ENCODE data around the gene ROCK1. TPM values are rescaled to one million over a fixed set of nuclear protein-coding genes. Genes with fewer than 3 reads are reported as not detected.

Gene ROCK1
- total RNA-seq, 6 experiments from 2014 or later = 17.1 to 23.2 (median 21.6) TPM

DNA sequence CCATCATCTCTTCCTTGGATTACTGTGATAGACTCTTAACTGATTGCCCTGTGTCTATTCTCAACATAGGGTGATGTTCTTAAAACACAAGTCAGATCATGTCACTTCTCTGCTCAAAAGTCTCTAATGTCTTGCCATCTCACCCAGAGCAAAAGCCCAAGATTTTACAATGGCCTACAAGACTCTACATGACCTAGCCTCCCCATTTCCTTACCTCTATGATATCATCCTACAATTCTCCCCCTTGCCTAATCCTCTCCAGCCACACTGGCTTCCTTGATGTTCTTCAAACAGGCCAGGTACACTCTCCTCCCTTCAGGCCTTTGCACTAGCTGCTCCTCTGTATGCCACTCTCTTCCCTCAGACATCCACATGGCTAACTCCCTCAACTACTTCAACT, 55.1 kb downstream of the ROCK1 start:
- no peaks in the 10 kb centered on the region for H3K9me3 ChIP-seq
- H3K27ac ChIP-seq = no peak overlapping the region
- H3K27me3 ChIP-seq = no peaks in the 10 kb centered on the region
- no peak overlapping the region for H3K4me3 ChIP-seq
- intact Hi-C loops (cut with DNase I) = no loop called here
- TF ChIP-seq POLR2A (IDR thresholded peaks at IDR 0.05) = no peak
- TF ChIP-seq, protein P1, sequence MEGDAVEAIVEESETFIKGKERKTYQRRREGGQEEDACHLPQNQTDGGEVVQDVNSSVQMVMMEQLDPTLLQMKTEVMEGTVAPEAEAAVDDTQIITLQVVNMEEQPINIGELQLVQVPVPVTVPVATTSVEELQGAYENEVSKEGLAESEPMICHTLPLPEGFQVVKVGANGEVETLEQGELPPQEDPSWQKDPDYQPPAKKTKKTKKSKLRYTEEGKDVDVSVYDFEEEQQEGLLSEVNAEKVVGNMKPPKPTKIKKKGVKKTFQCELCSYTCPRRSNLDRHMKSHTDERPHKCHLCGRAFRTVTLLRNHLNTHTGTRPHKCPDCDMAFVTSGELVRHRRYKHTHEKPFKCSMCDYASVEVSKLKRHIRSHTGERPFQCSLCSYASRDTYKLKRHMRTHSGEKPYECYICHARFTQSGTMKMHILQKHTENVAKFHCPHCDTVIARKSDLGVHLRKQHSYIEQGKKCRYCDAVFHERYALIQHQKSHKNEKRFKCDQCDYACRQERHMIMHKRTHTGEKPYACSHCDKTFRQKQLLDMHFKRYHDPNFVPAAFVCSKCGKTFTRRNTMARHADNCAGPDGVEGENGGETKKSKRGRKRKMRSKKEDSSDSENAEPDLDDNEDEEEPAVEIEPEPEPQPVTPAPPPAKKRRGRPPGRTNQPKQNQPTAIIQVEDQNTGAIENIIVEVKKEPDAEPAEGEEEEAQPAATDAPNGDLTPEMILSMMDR (IDR thresholded peaks at IDR 0.05) = no peak
- ATAC-seq = no peak
- no peak for DNase-seq
- no peaks in the 10 kb centered on the region for H3K36me3 ChIP-seq
- peaks cover 0 to 11% (median 0%) of the 10 kb centered on the region in 4 donors for H3K4me1 ChIP-seq

- 55% methylated on average over 3 of the region's 3 CpGs for WGBS (ENCODE audit: insufficient coverage, low coverage, low lambda C conversion rate, missing lambda C conversion rate)
Measured at GRCh38 chr18:21054252-21054821, 57.3 kb downstream of the ROCK1 start.

DNA sequence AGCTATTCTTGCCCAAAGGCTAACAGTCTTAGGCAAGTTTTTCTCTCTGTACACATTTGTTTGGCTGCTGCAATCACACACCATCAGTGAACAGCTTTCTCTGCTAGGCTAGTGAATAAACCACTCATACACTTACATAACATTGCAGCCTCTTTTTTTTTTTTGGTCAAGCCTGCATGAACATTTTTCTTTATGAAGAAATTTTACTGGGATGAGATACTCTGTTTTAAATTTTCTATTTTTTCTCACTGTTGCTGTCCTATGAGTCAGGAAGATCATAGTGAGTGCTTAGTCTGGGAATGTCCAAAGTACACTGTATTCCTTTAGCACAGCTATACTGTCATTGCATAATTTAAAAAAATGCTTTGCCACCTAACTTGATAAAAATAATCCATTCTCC, 58.5 kb downstream of the ROCK1 start:
- Histone ChIP-seq H3K4me1 (peaks cover 0 to 11% (median 0%) of the 10 kb centered on the region in 4 donors), H3K36me3 (no peaks in the 10 kb centered on the region), H3K4me3 (no peak overlapping the region), H3K27me3 (no peaks in the 10 kb centered on the region), H3K9me3 (no peaks in the 10 kb centered on the region), H3K27ac (no peak overlapping the region)
- ATAC-seq (peak; percentile 75 to 94 (median 80)), DNase-seq (no peak)
- TF ChIP-seq, protein P1 (IDR thresholded peaks at IDR 0.05) = no peak
- no peak for TF ChIP-seq POLR2A (IDR thresholded peaks at IDR 0.05)
- intact Hi-C loops (cut with DNase I) = no loop called here

More at GRCh38 chr18:21054252-21054821, 57.3 kb downstream of the ROCK1 start:
- Histone ChIP-seq H3K4me1 (peaks cover 0 to 11% (median 0%) of the 10 kb centered on the region in 4 donors), H3K27ac (no peak overlapping the region), H3K36me3 (no peaks in the 10 kb centered on the region), H3K27me3 (no peaks in the 10 kb centered on the region), H3K4me3 (no peak overlapping the region), H3K9me3 (no peaks in the 10 kb centered on the region)
- TF ChIP-seq, protein P1 (IDR thresholded peaks at IDR 0.05) = no peak
- no peak for TF ChIP-seq POLR2A (IDR thresholded peaks at IDR 0.05)
- ATAC-seq (peak in 2 of 4 donors; percentile 11 to 26), DNase-seq (no peak)
- intact Hi-C loops (cut with DNase I) = no loop called here

- intact Hi-C loops (cut with DNase I) = no loop called here
- no peak overlapping the region for H3K27ac ChIP-seq
- TF ChIP-seq POLR2A (IDR thresholded peaks at IDR 0.05) = no peak
- TF ChIP-seq, protein P1 (IDR thresholded peaks at IDR 0.05) = no peak
Measured at GRCh38 chr18:21052385-21052784, 59.2 kb downstream of the ROCK1 start.

GRCh38 chr18:21051620-21052019, 60.0 kb downstream of the ROCK1 start:
- H3K27me3 ChIP-seq = no peaks in the 10 kb centered on the region
- 87% methylated on average over 3 of the region's 3 CpGs for WGBS (ENCODE audit: insufficient coverage, low coverage, low lambda C conversion rate, missing lambda C conversion rate)
- H3K4me1 ChIP-seq = peaks cover 0 to 11% (median 0%) of the 10 kb centered on the region in 4 donors
- no peak for TF ChIP-seq POLR2A (IDR thresholded peaks at IDR 0.05)
- TF ChIP-seq, protein P1 (IDR thresholded peaks at IDR 0.05) = no peak
- intact Hi-C loops (cut with DNase I) = no loop called here
- ATAC-seq (no peak), DNase-seq (no peak)
- H3K4me3 ChIP-seq = no peak overlapping the region
- H3K36me3 ChIP-seq = no peaks in the 10 kb centered on the region
- no peaks in the 10 kb centered on the region for H3K9me3 ChIP-seq
- no peak overlapping the region for H3K27ac ChIP-seq

More at GRCh38 chr18:21052385-21052784, 59.2 kb downstream of the ROCK1 start:
- no peaks in the 10 kb centered on the region for H3K36me3 ChIP-seq
- DNase-seq (no peak), ATAC-seq (no peak)
- no peaks in the 10 kb centered on the region for H3K27me3 ChIP-seq
- H3K4me3 ChIP-seq = no peak overlapping the region
- whole genome bisulfite sequencing (ENCODE audit: insufficient coverage, low coverage, low lambda C conversion rate, missing lambda C conversion rate) = 96% methylated on average over 3 of the region's 5 CpGs
- H3K9me3 ChIP-seq = no peaks in the 10 kb centered on the region
- H3K4me1 ChIP-seq = peaks cover 0 to 11% (median 0%) of the 10 kb centered on the region in 4 donors

Measured in right lobe of liver (tissue), 6 donors.